Activated CD4-positive, alpha-beta T cell treated with anti-CD3 and anti-CD28 coated beads, Interleukin-2, amount 50 U/mL, for 24 hours (primary cell): ENCODE measurements around the gene USP15.
"Not testable (repeated sequence)": the region's sequence is repeated elsewhere in the genome, so short reads cannot be mapped to it uniquely, and the experiment has no call there.

Source experiments
- DNase-seq, 2 donors: peaks; one replicate each; pipeline ENCODE4 v3.0.0-alpha.2; 2020; ENCODE audit warnings: low read depth in 1 of 2, low spot score in 1 of 2

The USP15 gene

GRCh38 chr12:62438098-62438692 lies 178.0 kb downstream of the USP15 start:
- DNase-seq = peak in 1 of 2 donors; percentile 33

GRCh38 chr12:62446754-62447452 lies 186.7 kb downstream of the USP15 start:
- DNase-seq = no peak

GRCh38 chr12:62448436-62448835 lies 188.2 kb downstream of the USP15 start:
- no peak for DNase-seq

- DNase-seq = not testable (repeated sequence)
Observed at GRCh38 chr12:62455429-62455828, 195.2 kb downstream of the USP15 start.

- no peak for DNase-seq
Observed at GRCh38 chr12:62458626-62459025, 198.4 kb downstream of the USP15 start.

- no peak for DNase-seq
Observed at GRCh38 chr12:62459976-62460375, 199.8 kb downstream of the USP15 start.

GRCh38 chr12:62461171-62461837 lies 201.1 kb downstream of the USP15 start:
- not testable (repeated sequence) for DNase-seq

- DNase-seq = not testable (repeated sequence)
Observed at GRCh38 chr12:62463252-62463651, 203.0 kb downstream of the USP15 start.
